GM21737 (cell line): Measurements from ENCODE around the gene MAGI2.
"Not testable (repeated sequence)": the region's sequence is repeated elsewhere in the genome, so short reads cannot be mapped to it uniquely, and the experiment has no call there.

Source experiments
- ATAC-seq: cut with Tn5 transposase; IDR thresholded peaks from one replicate; pipeline ENCODE4 v1.9.1; 2021; ENCODE audit warnings: mild to moderate bottlenecking, moderate library complexity; ENCODE audit not compliant: unreplicated experiment

MAGI2 gene

DNA sequence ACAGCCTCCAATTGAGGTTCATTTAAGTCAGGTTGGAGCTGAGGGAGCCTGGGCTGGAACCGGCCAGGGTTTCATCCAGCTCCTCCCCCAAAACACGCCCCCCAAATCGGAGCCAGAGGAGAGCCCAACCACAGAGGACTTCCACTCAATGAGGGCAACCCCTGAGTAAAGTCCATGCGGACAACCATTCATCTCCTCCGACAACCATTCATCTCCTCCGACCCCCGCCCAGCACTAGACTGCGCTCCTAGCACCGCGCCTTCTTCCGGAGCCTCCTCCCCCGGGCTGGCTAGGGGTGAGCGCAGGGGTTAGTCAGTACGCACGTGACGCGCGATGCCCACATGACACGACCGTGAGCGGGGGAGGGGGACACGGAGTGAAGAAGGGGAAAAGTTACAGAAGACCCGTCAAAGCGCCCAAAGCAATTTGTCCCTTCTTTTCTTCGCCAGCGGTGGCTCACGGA is 1.4 kb downstream of the MAGI2 start:
- no peak for ATAC-seq

GRCh38 chr7:79451580-79451979 is 1.9 kb downstream of the MAGI2 start:
- no peak for ATAC-seq

DNA sequence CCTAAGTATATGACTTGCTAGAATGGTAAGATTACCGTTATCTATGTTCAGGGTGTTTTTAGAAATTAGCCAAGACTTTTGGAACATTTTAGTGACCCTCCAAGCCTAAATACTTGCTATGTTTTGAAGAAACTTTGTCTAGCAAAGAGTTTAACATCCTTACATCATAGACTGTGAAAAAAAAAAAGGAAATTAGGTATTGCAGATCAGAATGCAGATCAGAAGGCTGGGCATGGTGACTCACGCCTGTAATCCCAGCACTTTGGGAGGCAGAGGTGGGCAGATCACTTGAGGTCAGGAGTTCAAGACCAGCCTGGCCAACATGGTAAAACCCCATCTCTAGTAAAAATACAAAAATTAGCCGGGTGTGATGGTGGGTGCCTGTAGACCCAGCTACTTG is 10.7 kb downstream of the MAGI2 start:
- ATAC-seq, result not testable (repeated sequence)

DNA sequence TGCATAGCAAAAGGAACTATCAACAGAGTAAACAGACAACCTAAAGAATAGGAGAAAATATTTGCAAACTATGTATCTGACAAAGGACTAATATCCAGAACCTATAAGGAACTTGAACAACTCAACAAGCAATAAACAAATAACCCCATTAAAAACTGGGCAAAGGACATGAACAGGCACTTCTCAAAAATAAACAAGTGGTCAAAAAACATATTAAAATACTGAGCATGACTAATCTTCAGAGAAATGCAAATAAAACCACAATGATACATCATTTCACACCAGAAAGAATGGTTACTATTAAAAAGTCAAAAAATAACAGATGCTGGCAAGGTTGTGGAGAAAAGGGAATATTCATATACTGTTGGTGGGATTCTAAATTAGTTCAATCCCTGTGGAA is 17.1 kb downstream of the MAGI2 start:
- ATAC-seq, result no peak

- ATAC-seq, result no peak
Observed at GRCh38 chr7:79434867-79435266, 18.6 kb downstream of the MAGI2 start.

DNA sequence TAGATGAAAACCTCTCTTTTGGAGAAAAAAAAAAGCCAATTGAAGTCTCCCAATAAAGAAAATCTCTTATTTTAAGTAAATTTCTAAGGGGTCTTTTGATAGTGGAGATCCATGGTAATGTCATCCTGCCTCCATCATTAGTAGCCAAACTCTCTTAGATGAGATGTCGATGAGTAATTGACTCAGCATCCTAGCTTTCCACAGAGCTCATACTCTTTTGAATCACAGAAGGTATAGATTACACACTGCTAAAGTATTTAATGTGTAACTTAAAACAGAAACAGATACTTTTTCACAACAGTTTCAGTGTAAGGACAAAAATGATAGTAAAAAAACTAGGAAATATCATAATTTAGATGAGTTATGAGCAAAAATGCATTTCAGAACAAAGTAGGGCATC is 19.4 kb downstream of the MAGI2 start:
- no peak for ATAC-seq

DNA sequence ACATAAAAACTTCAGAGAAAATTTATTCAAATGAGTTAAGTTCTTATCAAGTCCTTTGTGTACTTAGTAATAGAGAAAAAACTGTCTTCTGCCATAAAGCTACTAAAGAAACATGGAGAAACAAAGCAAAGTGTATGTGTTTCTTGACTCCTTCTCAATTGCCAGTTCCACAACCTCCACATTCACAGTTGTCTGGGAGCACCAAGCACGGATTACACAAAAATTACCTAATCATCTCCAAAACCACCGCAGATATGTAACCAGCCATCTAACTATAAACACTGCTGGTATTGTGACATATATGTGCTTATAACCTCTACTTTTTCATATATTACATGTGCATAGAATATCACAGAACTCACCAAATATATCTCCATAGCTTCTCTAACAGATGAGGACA is 23.1 kb downstream of the MAGI2 start:
- ATAC-seq, result no peak

- no peak for ATAC-seq
Observed at GRCh38 chr7:79425665-79426064, 27.8 kb downstream of the MAGI2 start.

DNA sequence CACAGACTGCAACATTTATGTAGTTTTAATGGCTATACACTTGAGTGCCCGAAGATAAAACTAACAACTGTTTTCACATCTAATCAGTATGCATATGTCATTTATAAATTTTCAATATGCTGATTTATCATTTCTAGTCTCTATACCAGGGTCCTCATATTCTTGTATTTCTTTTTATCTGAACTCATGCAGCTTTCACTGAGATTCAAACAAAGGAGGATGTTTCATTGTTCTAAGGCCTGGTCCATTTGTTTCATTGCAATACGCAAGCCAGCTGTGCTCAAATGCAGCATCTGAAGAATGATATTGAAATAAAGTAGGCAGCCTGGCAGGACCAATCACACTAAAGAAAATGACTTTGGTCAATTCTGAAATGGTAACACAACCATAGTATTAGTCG is 31.7 kb downstream of the MAGI2 start:
- no peak for ATAC-seq

GRCh38 chr7:79420464-79420863 is 33.0 kb downstream of the MAGI2 start:
- ATAC-seq, result no peak

DNA sequence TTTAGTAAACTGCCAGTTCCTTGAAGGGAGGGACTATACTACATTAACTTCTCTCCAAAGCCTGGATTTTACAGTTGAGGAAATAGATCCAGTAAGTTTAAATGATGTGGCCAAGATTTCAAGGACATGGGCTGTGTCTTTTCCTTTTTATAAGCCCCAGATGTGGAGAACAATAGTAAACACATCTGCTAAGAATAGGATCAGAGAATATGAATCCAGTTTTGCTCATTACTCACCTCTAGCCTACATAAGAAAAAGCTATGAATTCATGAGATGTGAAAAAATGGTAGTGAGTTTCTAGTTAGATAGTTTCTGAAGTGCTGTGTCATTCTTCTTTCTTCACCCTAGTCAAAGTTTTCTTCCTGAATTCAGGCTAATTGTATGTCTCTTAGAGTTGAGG is 38.6 kb downstream of the MAGI2 start:
- ATAC-seq, result no peak

DNA sequence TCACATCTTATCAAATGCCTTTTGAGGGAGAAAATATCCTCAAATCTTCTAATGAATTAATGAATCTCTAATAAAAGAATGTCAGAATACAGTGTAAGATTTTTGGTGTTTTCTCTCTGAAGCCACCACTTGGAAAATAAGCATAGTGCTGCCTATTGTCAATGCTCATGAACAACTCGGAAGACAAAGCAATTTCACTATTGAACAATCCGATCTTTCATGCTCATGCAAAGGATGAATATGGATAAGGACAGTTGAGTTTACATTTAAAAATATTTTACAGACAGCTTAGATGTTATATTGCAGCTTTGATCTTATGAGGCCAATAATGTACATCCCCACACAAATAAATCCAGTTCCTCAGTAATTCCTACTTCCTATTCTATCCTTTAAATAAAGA is 40.6 kb downstream of the MAGI2 start:
- ATAC-seq, result no peak

GRCh38 chr7:79412438-79412837 is 41.0 kb downstream of the MAGI2 start:
- ATAC-seq, result no peak

DNA sequence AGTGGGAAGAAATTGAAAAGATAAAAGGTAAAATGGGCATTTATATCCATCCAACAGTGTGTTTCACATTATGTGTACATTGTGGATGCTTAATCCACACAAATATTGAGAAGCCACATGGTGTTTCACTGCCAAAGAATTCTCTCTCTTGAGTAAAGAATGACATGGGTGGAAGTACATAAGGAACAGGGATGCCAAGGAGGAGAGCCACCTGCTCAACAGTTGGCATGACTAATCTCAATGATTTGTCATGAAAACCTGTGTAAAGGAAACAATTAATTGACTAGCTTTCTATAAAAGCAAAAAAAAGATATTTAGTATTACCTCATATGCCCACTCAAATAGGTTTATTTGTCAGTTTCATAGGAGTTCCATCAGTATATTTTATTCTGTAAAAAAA is 43.1 kb downstream of the MAGI2 start:
- no peak for ATAC-seq

DNA sequence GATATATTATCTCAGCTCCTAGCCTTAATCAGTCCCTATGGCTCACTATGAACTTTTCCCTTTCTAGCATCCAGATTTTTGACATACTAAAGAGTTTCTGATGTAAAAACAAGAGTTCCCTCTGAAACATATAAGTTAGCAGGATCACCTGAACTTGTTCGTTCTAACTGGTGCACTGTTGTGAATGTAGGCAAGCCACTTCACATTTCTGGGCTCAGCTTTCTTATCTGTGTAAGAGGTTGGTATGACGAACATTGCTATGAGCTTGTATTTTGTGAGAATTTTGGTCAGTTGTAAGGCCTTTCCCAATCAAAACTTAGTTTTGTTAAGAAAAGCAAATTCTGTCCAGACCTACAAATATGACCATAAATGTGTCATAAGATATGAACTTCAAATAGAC is 46.1 kb downstream of the MAGI2 start:
- ATAC-seq, result no peak

DNA sequence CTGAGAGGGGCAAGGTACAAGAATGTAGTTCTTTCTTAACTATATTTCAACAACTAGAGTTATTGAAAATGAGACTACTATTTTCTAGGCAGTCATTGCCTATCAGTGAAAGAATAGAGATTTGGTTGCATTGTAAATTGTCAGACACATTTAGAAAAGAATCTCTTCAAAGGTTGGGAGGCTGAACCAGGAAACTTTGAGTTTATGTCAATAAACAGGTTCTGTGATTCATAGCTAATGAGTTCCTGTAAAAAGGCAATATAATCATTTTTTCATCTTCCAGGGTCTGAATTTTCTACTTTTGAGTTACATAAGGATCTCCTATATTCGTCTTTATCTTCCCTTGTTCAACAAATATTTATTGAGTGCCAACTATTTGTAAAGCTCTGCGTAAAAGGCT is 47.1 kb downstream of the MAGI2 start:
- ATAC-seq, result no peak

DNA sequence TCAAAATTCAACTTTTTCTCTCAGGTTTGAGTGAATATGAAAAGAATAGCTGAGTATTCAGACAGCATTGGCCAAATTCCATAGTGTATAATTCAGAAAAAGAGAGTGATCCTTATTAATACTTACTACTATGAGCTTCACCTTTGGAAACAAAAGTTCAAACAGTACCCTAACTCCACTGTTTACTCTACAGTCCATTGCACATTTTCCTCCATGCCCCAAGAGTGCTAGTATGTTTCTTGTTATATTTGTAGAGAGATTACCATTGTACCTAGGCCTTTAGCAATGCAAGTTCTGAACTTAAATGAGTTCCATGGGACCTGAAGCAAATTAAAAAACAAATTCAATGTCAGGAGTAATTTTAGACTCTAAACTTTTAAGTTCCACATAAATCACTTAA is 48.1 kb downstream of the MAGI2 start:
- ATAC-seq, result no peak

DNA sequence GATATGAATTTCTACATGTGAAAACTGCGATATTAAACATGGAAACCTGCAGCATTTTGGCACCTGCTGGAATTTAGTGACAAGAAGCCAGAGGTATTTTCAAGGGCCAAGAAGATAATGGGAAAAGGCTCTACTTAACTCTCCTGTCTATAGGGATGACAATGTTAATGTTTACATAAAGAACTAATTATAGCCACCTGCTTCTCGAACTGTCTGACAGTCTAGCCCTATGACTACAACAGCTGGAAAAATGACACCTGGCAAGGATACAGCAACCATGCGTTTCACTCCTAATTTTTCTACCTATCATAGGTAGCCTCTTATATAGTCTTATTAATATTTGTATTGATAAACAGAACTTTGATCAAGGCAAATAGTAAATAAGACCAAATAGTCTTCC is 49.6 kb downstream of the MAGI2 start:
- no peak for ATAC-seq

DNA sequence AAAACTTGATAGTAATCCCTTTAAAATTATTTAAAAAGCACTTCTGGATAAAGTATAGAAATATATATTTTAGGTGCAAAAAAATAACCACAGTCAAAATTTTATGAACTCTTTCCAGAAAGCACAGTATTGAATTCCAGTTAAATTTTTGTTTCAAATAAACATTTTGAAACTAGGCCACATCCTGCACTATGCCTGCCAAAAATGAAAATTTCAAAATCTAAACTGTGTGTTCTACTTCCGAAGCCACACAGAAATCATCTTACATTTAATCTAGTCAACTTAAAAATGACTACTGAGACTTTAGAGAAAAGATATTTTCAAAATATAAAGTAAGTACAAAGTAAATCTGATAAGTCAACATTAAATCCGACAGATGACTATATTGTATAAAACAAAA is 50.0 kb downstream of the MAGI2 start:
- ATAC-seq, result no peak

DNA sequence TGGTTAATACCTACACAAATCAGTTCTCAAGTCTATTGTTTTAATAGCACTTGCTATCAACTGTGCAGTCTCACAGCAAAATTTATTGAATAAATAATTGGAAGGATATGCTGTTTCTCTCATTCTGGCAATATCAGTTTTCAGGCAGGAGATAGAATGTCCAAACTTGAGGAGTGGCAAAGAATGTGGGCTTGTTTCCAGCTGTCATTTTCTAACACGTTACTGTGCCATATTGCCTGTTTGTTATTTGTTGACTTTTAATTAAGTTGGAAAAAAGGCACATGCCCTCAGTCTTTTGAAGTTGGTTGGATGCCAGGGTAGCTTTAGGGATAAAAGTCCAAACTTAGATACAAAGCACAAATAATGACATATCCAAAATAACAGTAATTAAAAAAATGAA is 52.2 kb downstream of the MAGI2 start:
- ATAC-seq, result no peak

GRCh38 chr7:79400222-79400621 is 53.2 kb downstream of the MAGI2 start:
- ATAC-seq, result no peak

DNA sequence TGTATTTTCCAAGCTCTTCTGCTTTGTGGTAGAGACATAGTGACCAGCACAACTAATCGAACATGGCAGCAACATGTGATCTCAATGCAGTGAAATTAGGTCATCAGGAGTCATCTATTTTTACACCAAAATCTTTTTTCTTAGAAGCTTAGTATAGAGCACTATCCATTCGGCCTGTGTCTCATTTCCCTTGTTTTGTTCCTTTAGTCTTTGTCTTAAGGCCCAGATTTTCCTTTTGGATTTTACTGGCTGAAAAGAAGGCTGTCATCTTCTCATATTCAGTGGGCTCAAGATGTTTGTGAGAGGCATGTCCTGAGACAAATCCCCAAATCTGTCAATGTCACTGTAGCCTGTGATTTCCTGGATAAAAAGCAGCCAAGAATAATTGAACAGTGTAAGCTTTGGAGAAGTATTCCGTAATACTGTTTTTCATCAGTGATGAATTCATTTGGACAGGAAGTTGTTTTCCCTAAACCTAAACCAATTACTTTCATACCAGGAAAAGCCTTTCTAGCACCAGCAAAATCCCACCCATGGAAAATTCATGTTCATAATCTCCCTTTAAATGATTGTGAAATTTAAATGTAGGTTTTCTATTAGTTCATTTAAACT is 55.2 kb downstream of the MAGI2 start:
- no peak for ATAC-seq

- no peak for ATAC-seq
Observed at GRCh38 chr7:79386688-79387422, 66.6 kb downstream of the MAGI2 start.
